GM21786 (cell line): ENCODE data around the gene STH.

ENCODE experiments used
- ATAC-seq: cut with Tn5 transposase; IDR thresholded peaks from one replicate; pipeline ENCODE4 v1.9.1; 2021; ENCODE audit not compliant: unreplicated experiment

The STH gene

DNA sequence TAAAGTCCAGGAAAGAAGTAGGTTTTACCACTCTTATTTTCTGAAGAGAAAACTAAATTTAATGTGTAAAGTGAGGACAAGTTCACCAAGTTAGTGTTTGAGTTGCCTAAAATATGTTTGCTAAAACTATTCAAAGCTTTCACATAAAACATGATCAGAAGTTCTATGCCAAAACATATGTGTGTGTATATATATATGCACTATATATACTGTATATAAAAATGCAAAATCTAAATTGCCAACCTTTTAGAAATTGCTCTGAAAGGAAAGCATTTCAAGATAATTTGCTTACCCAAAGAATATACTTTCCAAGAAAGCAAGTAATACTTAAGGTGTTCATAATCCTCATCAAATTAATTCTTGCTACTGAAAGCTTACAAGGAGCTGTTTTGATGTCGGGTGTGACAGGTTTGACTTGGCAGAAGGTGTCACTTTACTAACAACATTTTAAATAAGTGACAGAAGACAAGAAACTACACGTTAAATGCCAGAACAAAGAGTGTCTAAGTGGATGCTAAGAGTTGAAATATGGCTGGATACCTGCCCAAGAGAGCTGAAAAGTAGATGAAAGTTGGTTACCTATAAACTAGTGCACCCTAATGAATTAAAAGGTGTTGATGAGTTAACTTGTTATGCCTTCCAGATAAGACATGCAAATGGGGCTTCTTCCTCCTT is 32.3 kb upstream of the STH start:
- no peak for ATAC-seq

DNA sequence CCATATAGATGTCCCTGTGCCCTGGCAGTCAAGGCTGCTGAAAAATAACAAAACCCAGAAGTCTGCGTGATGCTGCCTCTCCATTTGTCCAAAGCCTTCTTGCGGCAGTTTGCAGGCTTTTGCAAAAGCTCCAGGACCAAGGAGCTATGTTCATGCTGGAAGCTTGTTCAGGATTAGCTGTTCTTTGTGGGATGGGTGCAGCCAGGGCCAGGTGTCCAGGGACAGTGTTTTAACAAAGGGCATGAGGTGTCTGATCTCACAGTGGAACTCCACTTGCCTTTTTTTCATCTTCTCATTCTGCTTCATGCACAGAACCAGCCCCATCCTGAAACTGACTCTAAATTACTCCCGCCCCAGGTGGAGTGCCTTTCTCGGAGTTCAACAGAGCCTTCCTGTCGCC is 31.7 kb upstream of the STH start:
- no peak for ATAC-seq

DNA sequence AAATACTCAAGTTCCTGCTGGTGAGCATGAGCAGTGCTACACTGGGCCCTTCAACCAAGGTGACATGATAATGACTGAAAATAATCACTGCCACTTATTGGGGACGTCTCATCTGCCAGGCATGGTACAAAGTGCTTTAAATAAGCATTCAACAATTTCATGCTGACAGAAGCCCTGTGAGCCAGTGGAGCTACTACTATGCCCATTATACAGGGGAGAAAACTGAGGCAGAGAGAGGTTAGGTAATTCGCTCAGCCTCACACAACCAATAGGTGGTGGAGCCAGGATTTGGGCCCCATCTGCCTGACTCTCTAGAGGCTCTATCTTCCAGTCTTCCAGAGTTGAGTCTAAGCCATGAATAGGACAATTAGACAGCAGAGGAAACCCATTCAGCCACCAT is 30.3 kb upstream of the STH start:
- no peak for ATAC-seq

DNA sequence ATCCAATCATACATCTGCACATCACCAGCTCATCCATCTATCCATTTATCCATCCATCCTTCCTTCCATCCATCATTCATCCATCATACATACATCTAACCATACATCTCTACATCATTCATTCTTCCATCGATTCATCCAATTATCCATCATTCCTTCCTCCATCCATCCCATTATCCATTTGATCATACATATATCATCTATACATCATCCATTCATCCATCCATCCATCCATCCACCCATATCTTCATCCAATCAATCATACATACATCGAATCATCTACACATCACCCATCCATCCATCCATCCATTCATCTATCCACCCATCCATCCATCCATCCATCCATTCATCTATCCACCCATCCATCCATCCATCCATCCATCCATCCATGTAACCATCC is 29.3 kb upstream of the STH start:
- no peak for ATAC-seq

DNA sequence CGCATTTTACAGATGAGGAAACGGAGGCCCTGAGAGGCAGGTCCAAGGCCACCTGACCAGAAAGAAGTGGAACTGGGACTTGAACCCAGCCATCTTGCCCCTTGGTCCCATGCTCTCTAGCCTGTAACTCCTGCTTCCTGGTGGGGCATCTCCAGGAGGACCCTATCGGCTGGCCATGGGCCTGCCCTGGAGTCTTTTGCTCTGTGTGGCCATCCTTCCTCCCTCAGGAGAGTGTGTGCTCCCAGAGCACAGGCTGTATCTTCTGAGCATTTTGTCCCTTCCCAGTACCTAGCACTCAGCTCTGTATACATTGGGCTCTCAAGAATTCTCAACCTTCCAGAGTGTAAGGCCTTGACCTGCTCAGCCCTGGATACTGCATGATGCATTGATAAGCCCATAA is 28.4 kb upstream of the STH start:
- no peak for ATAC-seq

DNA sequence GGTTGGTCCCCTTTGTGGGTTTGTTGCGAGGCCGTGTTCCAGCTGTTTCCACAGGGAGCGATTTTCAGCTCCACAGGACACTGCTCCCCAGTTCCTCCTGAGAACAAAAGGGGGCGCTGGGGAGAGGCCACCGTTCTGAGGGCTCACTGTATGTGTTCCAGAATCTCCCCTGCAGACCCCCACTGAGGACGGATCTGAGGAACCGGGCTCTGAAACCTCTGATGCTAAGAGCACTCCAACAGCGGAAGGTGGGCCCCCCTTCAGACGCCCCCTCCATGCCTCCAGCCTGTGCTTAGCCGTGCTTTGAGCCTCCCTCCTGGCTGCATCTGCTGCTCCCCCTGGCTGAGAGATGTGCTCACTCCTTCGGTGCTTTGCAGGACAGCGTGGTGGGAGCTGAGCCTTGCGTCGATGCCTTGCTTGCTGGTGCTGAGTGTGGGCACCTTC is 27.3 kb upstream of the STH start:
- no peak for ATAC-seq

DNA sequence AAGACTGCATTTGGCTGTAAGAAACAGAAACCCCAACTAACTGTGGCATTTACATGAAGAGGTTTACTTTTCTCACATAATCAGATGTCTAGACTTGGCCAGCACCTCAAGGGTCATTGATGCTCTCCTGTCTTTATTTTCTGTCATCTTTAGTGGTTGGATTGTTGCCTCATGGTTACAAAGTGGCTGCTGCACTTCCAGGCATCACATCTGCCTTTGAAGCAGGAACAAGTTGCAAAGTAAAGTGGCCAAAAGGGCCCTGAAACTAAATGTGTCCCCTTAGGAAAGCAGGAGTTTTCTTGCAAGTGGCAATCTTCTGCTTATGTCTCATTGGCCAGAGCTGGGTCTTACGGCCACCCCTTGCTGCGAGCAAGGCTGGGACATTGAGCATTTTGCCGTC is 26.5 kb upstream of the STH start:
- ATAC-seq = no peak

DNA sequence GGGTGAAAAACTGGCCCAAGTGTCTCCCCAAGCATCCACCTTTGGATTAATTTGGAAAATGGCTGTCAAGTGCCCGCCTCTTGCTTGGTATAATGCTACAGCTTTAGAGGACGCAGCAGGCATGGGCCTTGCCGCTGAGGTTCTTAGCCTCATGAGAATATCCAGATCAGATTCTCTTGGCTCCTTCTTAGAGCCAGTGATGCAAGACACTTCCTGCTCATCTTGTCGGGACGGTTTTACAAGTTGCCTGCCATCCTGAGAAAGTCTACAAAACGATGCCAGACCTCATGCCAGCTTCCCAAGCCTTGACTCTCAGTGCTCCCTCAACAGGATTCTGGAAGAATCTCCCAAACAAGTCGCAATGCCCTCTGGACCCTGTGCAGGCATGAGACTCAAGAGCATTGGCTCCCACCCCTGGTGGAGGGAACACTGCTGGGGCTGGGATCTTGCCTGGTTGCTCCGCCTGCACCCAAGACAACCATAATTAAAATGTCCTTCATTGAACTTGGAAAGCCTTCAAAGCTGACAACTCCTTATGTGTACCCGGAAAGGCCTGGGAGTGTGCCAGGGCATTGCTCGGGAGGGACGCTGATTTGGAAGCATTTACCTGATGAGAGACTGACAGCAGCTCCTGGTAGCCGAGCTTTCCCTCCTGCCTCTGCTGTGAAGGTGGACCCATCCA is 25.8 kb upstream of the STH start:
- no peak for ATAC-seq

DNA sequence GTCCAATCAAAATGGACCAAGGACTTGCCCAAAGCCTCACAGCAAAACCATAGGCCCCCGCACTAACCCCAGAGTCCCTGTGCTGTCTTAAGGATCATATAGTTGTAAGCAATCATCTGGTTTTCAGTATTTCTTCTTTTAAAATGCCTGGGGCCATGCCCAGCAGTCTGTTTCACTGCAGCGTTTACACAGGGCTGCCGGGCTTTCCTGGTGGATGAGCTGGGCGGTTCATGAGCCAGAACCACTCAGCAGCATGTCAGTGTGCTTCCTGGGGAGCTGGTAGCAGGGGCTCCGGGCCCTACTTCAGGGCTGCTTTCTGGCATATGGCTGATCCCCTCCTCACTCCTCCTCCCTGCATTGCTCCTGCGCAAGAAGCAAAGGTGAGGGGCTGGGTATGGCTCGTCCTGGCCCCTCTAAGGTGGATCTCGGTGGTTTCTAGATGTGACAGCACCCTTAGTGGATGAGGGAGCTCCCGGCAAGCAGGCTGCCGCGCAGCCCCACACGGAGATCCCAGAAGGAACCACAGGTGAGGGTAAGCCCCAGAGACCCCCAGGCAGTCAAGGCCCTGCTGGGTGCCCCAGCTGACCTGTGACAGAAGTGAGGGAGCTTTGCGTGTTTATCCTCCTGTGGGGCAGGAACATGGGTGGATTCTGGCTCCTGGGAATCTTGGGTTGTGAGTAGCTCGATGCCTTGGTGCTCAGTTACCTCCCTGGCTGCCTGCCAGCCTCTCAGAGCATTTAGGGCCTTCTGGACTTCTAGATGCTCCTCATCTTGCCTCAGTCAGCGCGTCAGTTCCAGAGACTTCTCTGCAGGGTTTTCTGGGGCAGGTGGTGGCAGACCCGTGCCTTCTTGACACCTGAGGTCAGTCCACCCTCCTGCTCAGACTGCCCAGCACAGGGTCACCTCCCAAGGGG is 24.8 kb upstream of the STH start:
- ATAC-seq = no peak

DNA sequence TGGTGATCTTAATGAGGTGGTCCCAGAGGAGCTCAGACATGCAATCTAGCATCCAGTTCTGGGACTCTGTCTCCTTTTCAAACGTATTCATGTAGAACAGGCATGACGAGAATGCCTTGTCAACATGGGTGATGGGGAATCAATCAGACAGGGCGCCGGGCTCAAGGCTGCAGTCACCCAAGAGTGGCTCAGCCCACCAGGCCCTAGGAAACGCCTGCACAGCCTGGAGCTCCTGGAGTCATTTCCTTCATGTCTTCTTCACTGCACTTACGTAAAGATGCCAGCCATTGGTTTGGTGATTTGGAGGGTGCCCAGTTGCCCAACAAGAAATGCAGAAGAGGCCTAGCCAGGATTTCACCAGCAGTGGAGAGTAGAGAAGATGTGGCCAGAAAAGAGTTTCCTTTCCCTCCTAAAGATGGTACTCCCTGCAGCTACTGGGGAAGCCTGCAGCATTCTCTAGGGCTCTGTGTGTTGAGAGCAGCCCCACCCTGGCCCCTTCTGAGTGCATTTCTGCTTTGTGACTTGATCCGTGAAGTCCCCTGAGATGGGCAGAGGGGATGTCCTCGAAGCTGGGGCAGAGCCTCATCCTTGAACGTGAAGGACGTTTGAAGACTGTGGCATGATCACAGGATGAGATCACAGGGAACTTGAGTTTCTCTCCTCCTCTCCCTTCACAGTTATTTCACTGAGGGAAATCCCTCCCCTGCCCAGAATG is 24.0 kb upstream of the STH start:
- ATAC-seq = no peak

DNA sequence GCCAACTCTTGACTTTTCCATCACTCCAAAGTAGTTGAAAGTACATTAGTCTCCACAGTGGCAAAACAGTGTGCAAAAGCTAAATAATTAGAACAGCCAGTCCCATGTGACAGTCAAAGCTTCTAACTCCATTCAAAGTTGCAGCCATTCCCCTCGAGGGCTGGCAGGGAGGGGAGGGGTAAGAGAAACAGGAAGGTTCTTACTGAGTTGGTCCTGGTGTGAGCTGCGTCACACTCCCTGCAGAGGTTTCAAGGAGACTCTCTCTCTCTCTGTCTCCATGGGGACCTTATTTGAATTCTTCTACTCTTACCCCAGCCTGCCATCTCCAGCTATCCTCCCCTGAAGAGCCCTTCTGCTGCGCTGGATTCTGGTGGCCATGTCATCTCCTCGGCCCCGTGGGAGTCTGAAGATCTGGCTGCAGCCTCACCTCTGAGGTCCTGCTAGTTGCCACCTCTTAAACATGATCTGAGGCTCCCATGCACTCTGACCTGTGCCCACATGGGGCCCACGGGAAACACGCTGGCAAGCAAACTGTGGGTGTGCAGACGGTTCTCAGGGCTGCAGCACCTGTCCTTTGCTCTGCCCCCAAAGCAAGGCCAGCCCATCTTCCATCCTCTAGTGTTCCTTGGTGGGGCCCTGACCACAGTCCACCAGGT is 23.3 kb upstream of the STH start:
- ATAC-seq = no peak

DNA sequence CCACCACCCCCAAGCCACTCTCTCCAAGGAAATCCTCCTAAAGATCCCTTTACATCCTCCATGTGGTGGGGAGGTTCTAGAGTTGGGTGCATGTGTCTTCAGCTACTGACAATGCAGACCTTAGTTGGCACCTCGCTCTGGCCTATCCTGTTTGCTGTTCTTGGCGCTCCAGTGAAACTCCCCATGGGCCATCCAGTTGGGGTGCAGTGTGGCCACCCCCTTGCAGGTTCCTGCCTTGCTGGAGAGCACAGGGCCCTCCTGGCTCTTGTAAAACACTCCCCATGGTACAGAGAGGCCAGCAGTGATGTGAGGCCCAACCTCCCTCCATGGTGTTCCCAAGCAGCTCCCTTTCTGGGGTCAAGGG is 22.7 kb upstream of the STH start:
- no peak for ATAC-seq

DNA sequence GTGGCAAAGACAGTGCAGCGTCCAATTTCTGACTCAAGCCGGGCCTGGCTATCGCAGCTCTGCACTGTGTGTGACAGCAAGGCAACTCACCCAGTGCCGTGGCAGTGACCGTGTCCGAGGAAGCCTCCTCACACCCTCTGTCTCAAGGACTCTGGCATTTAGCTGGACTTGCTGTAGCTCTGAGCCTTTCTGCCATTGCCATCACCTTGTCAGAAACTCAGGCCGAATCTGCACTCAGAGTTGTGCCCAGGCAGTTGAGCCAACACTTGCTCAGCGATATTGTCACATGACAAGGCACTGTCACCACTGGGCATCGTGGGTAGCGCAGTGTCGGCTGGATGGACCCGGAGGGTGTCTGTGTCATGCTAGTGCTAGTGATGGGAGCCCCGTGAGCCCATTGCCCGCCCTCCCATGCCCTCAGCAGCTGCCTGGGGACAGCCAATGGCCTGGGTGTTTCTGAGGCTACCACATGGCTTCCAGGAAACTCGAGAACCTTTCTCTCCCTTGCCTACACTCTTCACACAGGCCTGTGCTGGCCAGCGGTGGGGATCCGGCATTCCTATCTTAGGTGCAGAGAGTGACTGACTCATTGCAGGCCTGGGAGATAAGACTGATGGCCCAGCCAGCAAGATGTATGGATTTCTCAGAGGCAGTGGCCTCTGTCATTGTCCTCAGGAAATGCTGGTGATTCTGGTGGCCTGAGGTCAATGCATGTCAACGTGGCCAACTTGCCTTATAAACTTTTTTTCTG is 22.1 kb upstream of the STH start:
- ATAC-seq = no peak

DNA sequence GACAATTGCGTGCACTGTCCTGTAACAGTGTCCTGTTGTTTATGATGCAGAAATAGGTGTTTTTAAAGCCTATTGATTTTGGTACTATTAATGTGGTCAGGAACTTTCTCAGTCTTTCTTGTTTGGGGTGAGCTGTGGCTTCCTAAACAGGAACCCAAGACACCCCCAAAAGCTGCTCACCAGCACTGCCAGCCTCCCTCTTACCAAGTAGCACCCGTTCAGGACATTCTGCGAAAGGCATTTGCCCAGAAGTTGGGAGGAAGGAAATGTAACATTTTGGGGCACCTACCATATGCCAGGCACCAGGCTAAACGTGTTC is 21.6 kb upstream of the STH start:
- no peak for ATAC-seq

DNA sequence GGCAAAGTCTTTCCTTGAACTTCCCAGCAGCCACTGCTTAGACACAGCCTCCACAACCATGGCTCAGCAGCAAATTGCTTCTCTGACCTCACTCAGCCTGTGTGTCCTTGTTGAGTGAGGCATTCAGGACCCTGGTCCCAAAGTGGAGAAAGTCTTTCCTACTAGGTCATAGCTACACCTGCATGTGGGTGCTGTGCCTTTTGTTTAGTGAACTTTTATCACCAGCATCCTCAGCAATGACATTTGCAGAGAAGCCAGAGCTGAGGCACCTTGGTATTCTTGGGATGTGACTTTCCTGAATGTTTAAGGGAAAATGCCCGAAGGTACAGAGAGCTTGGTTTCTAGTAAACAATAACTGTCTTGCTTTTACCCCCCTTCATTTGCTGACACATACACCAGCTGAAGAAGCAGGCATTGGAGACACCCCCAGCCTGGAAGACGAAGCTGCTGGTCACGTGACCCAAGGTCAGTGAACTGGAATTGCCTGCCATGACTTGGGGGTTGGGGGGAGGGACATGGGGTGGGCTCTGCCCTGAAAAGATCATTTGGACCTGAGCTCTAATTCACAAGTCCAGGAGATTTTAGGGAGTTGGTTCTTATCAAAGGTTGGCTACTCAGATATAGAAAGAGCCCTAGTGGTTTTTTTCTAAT is 20.9 kb upstream of the STH start:
- ATAC-seq = no peak

DNA sequence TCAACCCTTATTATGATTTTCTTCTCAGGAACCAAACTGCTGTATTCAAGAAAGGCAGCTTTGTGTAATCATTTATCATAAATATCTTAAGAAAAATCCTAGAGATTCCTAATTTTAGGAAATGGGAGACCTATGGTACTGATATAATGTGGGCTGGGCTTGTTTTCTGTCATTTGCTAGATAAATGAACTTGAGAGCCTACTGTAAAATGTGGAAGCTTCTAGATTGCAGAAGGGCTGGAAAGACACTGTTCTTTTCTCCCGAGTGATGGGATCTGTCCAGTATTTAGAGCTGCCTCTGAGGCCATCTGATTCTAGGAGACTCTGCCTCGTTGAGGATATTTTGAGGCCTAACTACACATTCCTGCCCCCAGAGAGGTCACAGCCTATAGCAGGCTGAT is 19.9 kb upstream of the STH start:
- no peak for ATAC-seq

DNA sequence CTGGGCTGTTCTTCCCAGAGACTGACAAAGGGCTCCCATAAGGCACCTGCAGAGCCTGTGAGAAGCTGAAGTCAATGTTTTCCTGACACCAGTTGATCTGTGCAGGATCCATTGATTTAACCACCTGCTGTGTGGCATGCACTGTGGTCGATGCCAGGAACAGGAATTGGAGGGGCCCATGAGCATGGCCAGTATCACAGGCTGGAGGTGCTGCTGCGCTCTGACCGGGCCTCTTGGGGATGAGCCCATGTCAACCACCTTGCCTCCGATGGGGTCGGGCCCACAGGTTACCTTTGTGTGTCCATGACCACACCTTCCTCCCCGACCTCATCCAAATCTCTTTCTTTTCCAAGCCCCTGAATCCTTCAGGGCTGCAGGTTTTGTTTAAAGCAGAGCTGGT is 18.2 kb upstream of the STH start:
- ATAC-seq = no peak

DNA sequence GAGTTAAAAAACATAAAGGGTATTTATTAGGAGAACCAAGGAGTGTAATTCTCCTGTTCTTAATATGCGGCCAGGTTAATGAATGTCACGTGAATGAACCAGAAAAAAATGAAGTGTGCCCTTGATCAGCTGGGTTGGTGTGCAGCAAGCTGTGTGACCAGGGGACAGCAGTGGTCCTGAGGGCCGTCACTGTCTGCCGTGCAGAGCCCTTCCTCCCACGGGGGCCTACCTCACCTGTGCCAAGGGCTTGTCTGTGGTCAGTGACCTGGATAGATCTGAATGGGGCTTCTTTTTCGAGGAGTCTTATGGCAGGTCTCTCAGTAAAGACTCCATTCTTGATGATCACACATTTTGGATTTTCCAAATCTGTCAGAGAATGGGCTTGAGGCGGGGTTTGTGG is 17.7 kb upstream of the STH start:
- no peak for ATAC-seq

DNA sequence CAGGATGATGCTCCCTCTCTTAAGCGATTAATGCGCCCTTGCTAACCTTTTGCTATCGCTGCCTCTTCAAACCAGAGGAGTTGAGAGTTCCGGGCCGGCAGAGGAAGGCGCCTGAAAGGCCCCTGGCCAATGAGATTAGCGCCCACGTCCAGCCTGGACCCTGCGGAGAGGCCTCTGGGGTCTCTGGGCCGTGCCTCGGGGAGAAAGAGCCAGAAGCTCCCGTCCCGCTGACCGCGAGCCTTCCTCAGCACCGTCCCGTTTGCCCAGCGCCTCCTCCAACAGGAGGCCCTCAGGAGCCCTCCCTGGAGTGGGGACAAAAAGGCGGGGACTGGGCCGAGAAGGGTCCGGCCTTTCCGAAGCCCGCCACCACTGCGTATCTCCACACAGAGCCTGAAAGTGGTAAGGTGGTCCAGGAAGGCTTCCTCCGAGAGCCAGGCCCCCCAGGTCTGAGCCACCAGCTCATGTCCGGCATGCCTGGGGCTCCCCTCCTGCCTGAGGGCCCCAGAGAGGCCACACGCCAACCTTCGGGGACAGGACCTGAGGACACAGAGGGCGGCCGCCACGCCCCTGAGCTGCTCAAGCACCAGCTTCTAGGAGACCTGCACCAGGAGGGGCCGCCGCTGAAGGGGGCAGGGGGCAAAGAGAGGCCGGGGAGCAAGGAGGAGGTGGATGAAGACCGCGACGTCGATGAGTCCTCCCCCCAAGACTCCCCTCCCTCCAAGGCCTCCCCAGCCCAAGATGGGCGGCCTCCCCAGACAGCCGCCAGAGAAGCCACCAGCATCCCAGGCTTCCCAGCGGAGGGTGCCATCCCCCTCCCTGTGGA is 16.0 kb upstream of the STH start:
- no peak for ATAC-seq
